ENCODE measurements around the gene BOLA2. TPM values are rescaled to one million over a fixed set of nuclear protein-coding genes. Genes with fewer than 3 reads are reported as not detected.
"Not testable (repeated sequence)": the region's sequence is repeated elsewhere in the genome, so short reads cannot be mapped to it uniquely, and the experiment has no call there.

The BOLA2 gene
- total RNA-seq, 1 donor from 2014 or later = 6.0 TPM

- not testable (repeated sequence) for H3K36me3 Mint-ChIP-seq; H3K27me3 Mint-ChIP-seq; H3K4me3 Mint-ChIP-seq; H3K27ac Mint-ChIP-seq; H3K9me3 Mint-ChIP-seq; H3K4me1 Mint-ChIP-seq (ENCODE audit: unreplicated experiment); DNase-seq (ENCODE audit: extremely low spot score, unreplicated experiment)
Observed at GRCh38 chr16:29423587-29423986, 30.6 kb downstream of the BOLA2 start.

- H3K27ac Mint-ChIP-seq; H3K4me1 Mint-ChIP-seq (ENCODE audit: unreplicated experiment); H3K9me3 Mint-ChIP-seq; H3K27me3 Mint-ChIP-seq; DNase-seq (ENCODE audit: extremely low spot score, unreplicated experiment); H3K36me3 Mint-ChIP-seq; H3K4me3 Mint-ChIP-seq: not testable (repeated sequence)
Observed at GRCh38 chr16:29405249-29405648, 48.9 kb downstream of the BOLA2 start.

Other genes starting within 250 kb of the BOLA2 start
- gene NPIPB11, start 47.6 kb downstream of the BOLA2 start, total RNA-seq (ENCODE audit: low replicate concordance) = 1.00 and 1.5 TPM in 2 replicates
- gene SLX1B, start 182 bp upstream of the BOLA2 start, total RNA-seq (ENCODE audit: low replicate concordance) = 32.9 and 39.6 TPM in 2 replicates
- 3.5 and 3.6 TPM in 2 replicates for gene SULT1A4, start 5.6 kb upstream of the BOLA2 start, total RNA-seq (ENCODE audit: low replicate concordance)
- gene NPIPB12, start 52.1 kb upstream of the BOLA2 start, total RNA-seq (ENCODE audit: low replicate concordance) = 40.1 and 50.2 TPM in 2 replicates
- gene SPN, start 208.9 kb upstream of the BOLA2 start, total RNA-seq (ENCODE audit: low replicate concordance) = 0.14 and 0.31 TPM in 2 replicates
- 92.3 and 129 TPM in 2 replicates for gene QPRT, start 224.8 kb upstream of the BOLA2 start, total RNA-seq (ENCODE audit: low replicate concordance)